Parathyroid adenoma (tissue), 2 donors: Measurements from ENCODE around the gene FGGY.
"Not testable (repeated sequence)": the region's sequence is repeated elsewhere in the genome, so short reads cannot be mapped to it uniquely, and the experiment has no call there.

Experiments
- H2AFZ ChIP-seq: fragments of 300-600 bp; sonication (generic); one replicate; pipeline ENCODE4 v1.7.0; 2017; ENCODE audit warnings: antibody characterized with exemption, mild to moderate bottlenecking
- H3K27ac ChIP-seq: fragments of 300-600 bp; sonication (generic); one replicate; pipeline ENCODE4 v1.7.0; 2017
- H3K27me3 ChIP-seq: fragments of 300-600 bp; sonication (generic); one replicate; pipeline ENCODE4 v1.7.0; 2017; ENCODE audit warnings: low read length; ENCODE audit not compliant: control insufficient read depth, insufficient read depth
- H3K36me3 ChIP-seq: fragments of 300-600 bp; sonication (generic); one replicate; pipeline ENCODE4 v1.7.0; 2017; ENCODE audit warnings: low read length; ENCODE audit not compliant: control insufficient read depth, insufficient read depth
- H3K4me1 ChIP-seq: fragments of 300-600 bp; sonication (generic); one replicate; pipeline ENCODE4 v1.7.0; 2017; ENCODE audit warnings: control low read depth
- H3K4me2 ChIP-seq: fragments of 300-600 bp; sonication (generic); one replicate; pipeline ENCODE4 v1.7.0; 2017; ENCODE audit warnings: low read length
- H3K4me3 ChIP-seq: fragments of 300-600 bp; sonication (generic); one replicate; pipeline ENCODE4 v1.7.0; 2017; ENCODE audit warnings: low read depth, low read length
- H3K79me2 ChIP-seq: fragments of 300-600 bp; sonication (generic); one replicate; pipeline ENCODE4 v1.7.0; 2017; ENCODE audit warnings: control low read depth
- H3K9ac ChIP-seq: fragments of 300-600 bp; sonication (generic); one replicate; pipeline ENCODE4 v1.7.0; 2017; ENCODE audit warnings: mild to moderate bottlenecking
- H3K9me3 ChIP-seq: fragments of 300-600 bp; sonication (generic); one replicate; pipeline ENCODE4 v1.7.0; 2017; ENCODE audit warnings: low read length; ENCODE audit not compliant: control insufficient read depth
- TF ChIP-seq, protein P1 (sequence below): fragments of 300-600 bp; sonication (generic); IDR thresholded peaks from one replicate; pipeline ENCODE4 v1.7.0; 2017; ENCODE audit warnings: antibody characterized with exemption, mild to moderate bottlenecking
- donor health status: primary hyperparathyroidism.

The FGGY gene

GRCh38 chr1:59532102-59532501 is 235.2 kb downstream of the FGGY start:
- Histone ChIP-seq H3K79me2 (no peaks in the 10 kb centered on the region), H3K27me3 (no peaks in the 10 kb centered on the region), H3K9ac (no peak overlapping the region), H3K4me3 (no peak overlapping the region), H3K4me1 (no peaks in the 10 kb centered on the region), H3K4me2 (no peak overlapping the region), H3K9me3 (no peaks in the 10 kb centered on the region), H3K27ac (no peak overlapping the region), H3K36me3 (no peaks in the 10 kb centered on the region), H2AFZ (no peak overlapping the region)
- TF ChIP-seq, protein P1, sequence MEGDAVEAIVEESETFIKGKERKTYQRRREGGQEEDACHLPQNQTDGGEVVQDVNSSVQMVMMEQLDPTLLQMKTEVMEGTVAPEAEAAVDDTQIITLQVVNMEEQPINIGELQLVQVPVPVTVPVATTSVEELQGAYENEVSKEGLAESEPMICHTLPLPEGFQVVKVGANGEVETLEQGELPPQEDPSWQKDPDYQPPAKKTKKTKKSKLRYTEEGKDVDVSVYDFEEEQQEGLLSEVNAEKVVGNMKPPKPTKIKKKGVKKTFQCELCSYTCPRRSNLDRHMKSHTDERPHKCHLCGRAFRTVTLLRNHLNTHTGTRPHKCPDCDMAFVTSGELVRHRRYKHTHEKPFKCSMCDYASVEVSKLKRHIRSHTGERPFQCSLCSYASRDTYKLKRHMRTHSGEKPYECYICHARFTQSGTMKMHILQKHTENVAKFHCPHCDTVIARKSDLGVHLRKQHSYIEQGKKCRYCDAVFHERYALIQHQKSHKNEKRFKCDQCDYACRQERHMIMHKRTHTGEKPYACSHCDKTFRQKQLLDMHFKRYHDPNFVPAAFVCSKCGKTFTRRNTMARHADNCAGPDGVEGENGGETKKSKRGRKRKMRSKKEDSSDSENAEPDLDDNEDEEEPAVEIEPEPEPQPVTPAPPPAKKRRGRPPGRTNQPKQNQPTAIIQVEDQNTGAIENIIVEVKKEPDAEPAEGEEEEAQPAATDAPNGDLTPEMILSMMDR: no peak

DNA sequence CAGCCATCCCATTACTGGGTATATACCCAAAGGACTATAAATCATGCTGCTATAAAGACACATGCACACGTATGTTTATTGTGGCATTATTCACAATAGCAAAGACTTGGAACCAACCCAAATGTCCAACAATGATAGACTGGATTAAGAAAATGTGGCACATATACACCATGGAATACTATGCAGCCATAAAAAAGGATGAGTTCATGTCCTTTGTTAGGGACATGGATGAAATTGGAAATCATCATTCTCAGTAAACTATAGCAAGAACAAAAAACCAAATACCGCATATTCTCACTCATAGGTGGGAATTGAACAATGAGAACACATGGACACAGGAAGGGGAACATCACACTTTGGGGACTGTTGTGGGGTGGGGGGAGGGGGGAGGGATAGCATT is 241.6 kb downstream of the FGGY start:
- not testable (repeated sequence) for H3K79me2 ChIP-seq, H3K4me2 ChIP-seq, H3K9me3 ChIP-seq, H3K27me3 ChIP-seq, H3K4me3 ChIP-seq, H2AFZ ChIP-seq, H3K36me3 ChIP-seq, H3K27ac ChIP-seq, H3K9ac ChIP-seq, H3K4me1 ChIP-seq

- Histone ChIP-seq H3K9ac (no peak overlapping the region), H3K9me3 (no peaks in the 10 kb centered on the region), H3K4me3 (no peak overlapping the region), H3K27me3 (no peaks in the 10 kb centered on the region), H3K79me2 (no peaks in the 10 kb centered on the region), H3K4me2 (no peak overlapping the region), H2AFZ (no peak overlapping the region), H3K4me1 (no peaks in the 10 kb centered on the region), H3K27ac (no peak overlapping the region), H3K36me3 (no peaks in the 10 kb centered on the region)
- TF ChIP-seq, protein P1: no peak
Observed at GRCh38 chr1:59539961-59540681, 243.2 kb downstream of the FGGY start.

DNA sequence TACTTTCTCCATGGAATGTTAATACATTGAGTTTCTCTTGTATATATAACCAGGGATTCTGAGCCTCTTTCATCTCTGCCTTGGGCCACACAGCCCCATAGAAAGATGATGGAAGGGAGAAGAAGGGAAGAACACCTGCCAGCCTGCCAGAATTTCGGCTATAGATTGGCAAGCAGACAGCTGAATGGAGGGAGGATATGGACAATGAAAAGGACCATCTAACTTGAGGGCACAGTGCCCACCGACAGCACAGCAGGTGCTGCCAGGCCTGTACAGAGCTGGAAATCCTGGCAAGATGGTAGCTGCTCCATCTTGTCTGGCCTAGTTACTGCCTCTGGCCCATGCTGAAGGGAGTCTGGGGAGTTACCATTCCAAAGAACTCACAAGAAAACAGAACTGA is 244.3 kb downstream of the FGGY start:
- no peaks in the 10 kb centered on the region for H3K9me3 ChIP-seq
- H3K27me3 ChIP-seq: no peaks in the 10 kb centered on the region
- no peaks in the 10 kb centered on the region for H3K79me2 ChIP-seq
- H3K4me1 ChIP-seq: no peaks in the 10 kb centered on the region
- H3K9ac ChIP-seq: no peak overlapping the region
- H3K36me3 ChIP-seq: no peaks in the 10 kb centered on the region
- no peak overlapping the region for H2AFZ ChIP-seq
- no peak overlapping the region for H3K4me3 ChIP-seq
- TF ChIP-seq, protein P1: no peak
- H3K27ac ChIP-seq: no peak overlapping the region
- H3K4me2 ChIP-seq: no peak overlapping the region

GRCh38 chr1:59541891-59542290 is 245.0 kb downstream of the FGGY start:
- Histone ChIP-seq H3K36me3 (no peaks in the 10 kb centered on the region), H3K27ac (no peak overlapping the region), H3K9me3 (no peaks in the 10 kb centered on the region), H3K79me2 (no peaks in the 10 kb centered on the region), H3K4me2 (no peak overlapping the region), H3K9ac (no peak overlapping the region), H2AFZ (no peak overlapping the region), H3K27me3 (no peaks in the 10 kb centered on the region), H3K4me1 (no peaks in the 10 kb centered on the region), H3K4me3 (no peak overlapping the region)
- TF ChIP-seq, protein P1: no peak
